ENCODE data around the gene UNC13D.
"Not testable (repeated sequence)": the region's sequence is repeated elsewhere in the genome, so short reads cannot be mapped to it uniquely, and the experiment has no call there.

The UNC13D gene

GRCh38 chr17:75843577-75844529 is at the start of gene UNC13D:
UNC13D (minus strand) TSS chr17:75844404; CDS start chr17:75844337, 67 bp downstream.
- no peak for DNase-seq (ENCODE audit: low read depth)

GRCh38 chr17:75893305-75894048 is 49.3 kb upstream of the UNC13D start:
- DNase-seq (ENCODE audit: low read depth), result no peak

- DNase-seq (ENCODE audit: low read depth), result no peak
Measured at GRCh38 chr17:75892556-75893224, 48.5 kb upstream of the UNC13D start.

GRCh38 chr17:75891605-75892555 is 47.7 kb upstream of the UNC13D start:
- no peak for DNase-seq (ENCODE audit: low read depth)

- DNase-seq (ENCODE audit: low read depth), result no peak
Measured at GRCh38 chr17:75891022-75891604, 46.9 kb upstream of the UNC13D start.

GRCh38 chr17:75889454-75889853 is 45.2 kb upstream of the UNC13D start:
- DNase-seq (ENCODE audit: low read depth), result no peak

- no peak for DNase-seq (ENCODE audit: low read depth)
Measured at GRCh38 chr17:75888484-75888883, 44.3 kb upstream of the UNC13D start.

DNA sequence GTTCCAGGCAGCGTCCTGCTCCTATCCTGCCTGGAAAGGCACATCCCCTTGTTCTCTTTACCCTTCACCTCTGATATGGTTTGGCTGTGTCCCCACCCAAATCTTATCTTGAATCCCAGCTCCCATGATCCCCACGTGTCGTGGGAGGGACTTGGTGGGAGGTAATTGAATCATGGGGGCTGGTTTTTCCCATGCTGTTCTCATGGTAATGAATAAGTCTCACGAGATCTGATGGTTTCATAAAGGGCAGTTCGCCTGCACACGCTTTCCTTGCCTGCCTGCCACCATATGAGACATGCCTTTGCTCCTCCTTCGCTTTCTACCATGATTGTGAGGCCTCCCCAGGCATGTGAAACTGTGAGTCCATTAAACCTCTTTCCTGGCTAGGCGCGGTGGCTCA is 41.7 kb upstream of the UNC13D start:
- DNase-seq (ENCODE audit: low read depth), result not testable (repeated sequence)

- no peak for DNase-seq (ENCODE audit: low read depth)
Measured at GRCh38 chr17:75885431-75885830, 41.2 kb upstream of the UNC13D start.

- DNase-seq (ENCODE audit: low read depth), result no peak
Measured at GRCh38 chr17:75881678-75882454, 37.7 kb upstream of the UNC13D start.

- no peak for DNase-seq (ENCODE audit: low read depth)
Measured at GRCh38 chr17:75880266-75880665, 36.1 kb upstream of the UNC13D start.

- DNase-seq (ENCODE audit: low read depth), result peak; percentile 67
Measured at GRCh38 chr17:75878174-75878998, 34.2 kb upstream of the UNC13D start, which contains the start of gene TRIM47. TRIM47 (minus strand) TSS chr17:75878581; CDS start chr17:75878548, 33 bp downstream.

- DNase-seq (ENCODE audit: low read depth), result no peak
Measured at GRCh38 chr17:75877752-75878173, 33.6 kb upstream of the UNC13D start.

DNA sequence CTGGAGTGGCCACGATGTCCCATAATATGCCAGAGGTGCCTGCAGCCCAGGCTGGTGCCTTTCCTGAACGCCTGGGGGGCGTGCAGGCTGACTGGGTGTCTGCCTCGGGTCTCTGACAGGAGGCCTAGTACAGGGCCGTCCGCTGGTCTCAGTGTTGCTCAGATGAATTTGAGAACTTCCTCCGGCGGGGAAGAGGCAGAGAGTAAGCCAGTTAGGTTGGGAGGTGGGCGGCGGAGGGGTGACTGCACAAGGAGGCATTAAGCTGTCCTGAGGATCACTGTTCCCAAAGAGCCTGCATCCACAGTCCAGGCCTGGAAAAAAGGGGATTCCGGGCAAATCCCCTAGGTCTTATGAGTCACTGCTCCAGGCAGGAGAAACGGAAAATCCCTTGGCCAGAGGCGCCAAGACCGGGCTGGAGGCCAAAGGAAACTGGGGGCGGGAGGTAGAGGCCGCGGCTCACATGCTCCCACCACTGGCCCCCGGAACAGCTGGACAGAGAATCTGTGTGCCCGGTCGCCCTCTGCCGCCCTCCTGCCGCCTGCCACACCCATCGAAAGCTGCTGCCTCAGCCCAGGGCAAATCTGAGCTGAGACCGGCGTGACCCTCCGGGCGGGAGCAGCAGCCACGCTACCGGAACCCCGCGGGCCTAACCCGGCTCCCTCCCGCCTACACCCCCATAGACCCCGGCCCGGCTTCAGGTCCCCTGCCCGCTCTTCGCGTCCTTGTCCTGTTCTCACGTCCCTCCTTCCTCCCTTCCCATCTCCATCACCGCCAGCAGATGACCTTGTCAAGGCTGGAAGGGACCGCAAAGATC is 32.9 kb upstream of the UNC13D start:
- DNase-seq (ENCODE audit: low read depth), result peak; percentile 94

- DNase-seq (ENCODE audit: low read depth), result no peak
Measured at GRCh38 chr17:75876190-75876937, 32.2 kb upstream of the UNC13D start.

DNA sequence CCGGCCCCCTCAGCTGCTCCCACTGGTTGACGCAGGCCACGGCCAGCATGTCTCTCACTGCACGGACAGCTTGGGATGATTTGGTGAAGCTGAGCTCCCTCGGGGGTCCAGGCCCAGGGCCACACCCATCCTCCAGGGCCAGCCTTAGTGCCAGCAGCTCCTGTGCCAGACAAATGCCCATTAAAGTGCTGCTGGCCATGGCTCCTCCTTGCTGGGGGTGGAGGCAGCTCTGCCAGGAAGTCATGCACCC is 31.7 kb upstream of the UNC13D start:
- no peak for DNase-seq (ENCODE audit: low read depth)

GRCh38 chr17:75875182-75875939 is 31.2 kb upstream of the UNC13D start:
- DNase-seq (ENCODE audit: low read depth), result no peak

All from fibroblast of the conjunctiva (primary cell).